Measurements from ENCODE around the gene SLC27A2.

The SLC27A2 gene

GRCh38 chr15:50244959-50245624, 63.1 kb downstream of the SLC27A2 start:
- no peak for DNase-seq

GRCh38 chr15:50246631-50247030, 64.6 kb downstream of the SLC27A2 start:
- no peak for DNase-seq

- peak; percentile 50 to 54 for DNase-seq
These were observed 66.0 kb downstream of the SLC27A2 start for GRCh38 chr15:50247819-50248655.

- DNase-seq, result no peak
These were observed 67.1 kb downstream of the SLC27A2 start for GRCh38 chr15:50248994-50249582.

GRCh38 chr15:50249704-50250103, 67.7 kb downstream of the SLC27A2 start:
- DNase-seq, result no peak

- no peak for DNase-seq
These were observed 68.9 kb downstream of the SLC27A2 start for GRCh38 chr15:50250760-50251394.

- DNase-seq, result no peak
These were observed 69.7 kb downstream of the SLC27A2 start for GRCh38 chr15:50251638-50252182.

- no peak for DNase-seq
These were observed 70.6 kb downstream of the SLC27A2 start for GRCh38 chr15:50252556-50252955.

GRCh38 chr15:50256188-50257041, 74.4 kb downstream of the SLC27A2 start:
- no peak for DNase-seq

GRCh38 chr15:50257332-50257731, 75.3 kb downstream of the SLC27A2 start:
- no peak for DNase-seq

GRCh38 chr15:50257924-50258323, 75.9 kb downstream of the SLC27A2 start:
- no peak for DNase-seq

GRCh38 chr15:50259276-50259675, 77.3 kb downstream of the SLC27A2 start:
- DNase-seq, result no peak

GRCh38 chr15:50260969-50261496, 79.0 kb downstream of the SLC27A2 start:
- DNase-seq, result no peak

GRCh38 chr15:50261981-50262380, 80.0 kb downstream of the SLC27A2 start:
- no peak for DNase-seq

- peak; percentile 48 to 54 for DNase-seq
These were observed 80.5 kb downstream of the SLC27A2 start for GRCh38 chr15:50262533-50262932.

- no peak for DNase-seq
These were observed 83.6 kb downstream of the SLC27A2 start, which contains the start of gene HDC for GRCh38 chr15:50265620-50266019. HDC (minus strand) TSS chr15:50265726; CDS start chr15:50265623, 103 bp downstream.

- DNase-seq, result no peak
These were observed 85.6 kb downstream of the SLC27A2 start for GRCh38 chr15:50267577-50267976.

GRCh38 chr15:50275091-50275490, 93.1 kb downstream of the SLC27A2 start:
- no peak for DNase-seq

- no peak for DNase-seq
These were observed 93.9 kb downstream of the SLC27A2 start for GRCh38 chr15:50275908-50276307.

GRCh38 chr15:50277370-50277769, 95.4 kb downstream of the SLC27A2 start:
- no peak for DNase-seq

- no peak for DNase-seq
These were observed 96.5 kb downstream of the SLC27A2 start for GRCh38 chr15:50278496-50278895.

GRCh38 chr15:50280271-50280670, 98.3 kb downstream of the SLC27A2 start:
- no peak for DNase-seq

All from CD4-positive, alpha-beta T cell treated with Interleukin-1 beta for 1 hour (primary cell).